Endothelial cell of umbilical vein (primary cell): Measurements from ENCODE around the gene C1QTNF7. TPM values are rescaled to one million over a fixed set of nuclear protein-coding genes. Genes with fewer than 3 reads are reported as not detected.

ENCODE experiments used
- BruUV-seq: library from RNA; stranded (reverse); fragments of 400-500 nt; replicated peaks from 2 replicates; lab custom pipeline; 2021; lab: Mats Ljungman, UMichigan
- CTCF ChIA-PET: fragments of 300-600, 350-600 bp; sonication (Branson Sonifier 250); formaldehyde crosslinking; loops from one replicate; lab custom pipeline; 2021; ENCODE audit warnings: antibody characterized with exemption, inconsistent platforms; lab: Charles Lee
- POLR2A ChIA-PET: fragments of 300-600, 350-600 bp; sonication (Branson Sonifier 250); formaldehyde crosslinking; loops from one replicate; lab custom pipeline; 2021; ENCODE audit warnings: antibody characterized with exemption, inconsistent platforms; lab: Charles Lee
- DNase-seq: peaks from one replicate; pipeline ENCODE4 v3.0.0-alpha.2; 2011; ENCODE audit warnings: low read depth, low spot score
- FAIRE-seq: peaks from 2 replicates; lab custom pipeline; 2011; peaks lifted over from hg19 to GRCh38; lab: Jason Lieb, UNC
- H2AFZ ChIP-seq: 2 replicates; pipeline ENCODE4 v1.6.0; 2012; ENCODE audit warnings: low read depth, low read length, control low read depth, inconsistent platforms
- H3K27ac ChIP-seq: 2 replicates; pipeline ENCODE4 v1.5.1; 2011; ENCODE audit warnings: low read depth, mild to moderate bottlenecking, control low read depth, low read length, moderate library complexity; ENCODE audit not compliant: insufficient read depth
- H3K27me3 ChIP-seq, 2 experiments: 2 replicates each; pipeline versions ENCODE4 v1.6.0 to v1.6.1; 2011; ENCODE audit warnings: low read length in 2 of 2, mixed read lengths in 1 of 2; ENCODE audit not compliant: control insufficient read depth in 2 of 2, insufficient read depth in 2 of 2
- H3K36me3 ChIP-seq, 2 experiments: 2 replicates in 1 of 2; 3 replicates in 1 of 2; pipeline ENCODE4 v1.5.1; 2011; ENCODE audit warnings: low read length in 2 of 2, mild to moderate bottlenecking in 1 of 2, moderate library complexity in 1 of 2; ENCODE audit not compliant: control insufficient read depth in 2 of 2, insufficient read depth in 2 of 2; ENCODE audit errors: extremely low read depth in 1 of 2
- H3K4me1 ChIP-seq: 3 replicates; pipeline ENCODE4 v1.5.1; 2011; ENCODE audit warnings: mild to moderate bottlenecking, low read length; ENCODE audit not compliant: control insufficient read depth, insufficient read depth; ENCODE audit errors: extremely low read depth
- H3K4me2 ChIP-seq: 2 replicates; pipeline ENCODE4 v1.6.1; 2011; ENCODE audit warnings: low read length, control low read depth, mixed read lengths; ENCODE audit not compliant: insufficient read depth
- H3K4me3 ChIP-seq, 3 experiments: fragments of 200-600 bp in 1 of 3; sonication (generic), shearing (Covaris generic) in 1 of 3; replicated peaks in 1 of 3; 2 replicates each; pipeline ENCODE4 v1.5.1; 2011 to 2016; ENCODE audit warnings: control low read depth in 3 of 3, low read length in 3 of 3, mild to moderate bottlenecking in 2 of 3, inconsistent platforms in 1 of 3, low read depth in 1 of 3, moderate library complexity in 1 of 3; ENCODE audit not compliant: insufficient read depth in 1 of 3
- H3K79me2 ChIP-seq: 2 replicates; pipeline ENCODE4 v1.6.0; 2012; ENCODE audit warnings: low read length, inconsistent platforms; ENCODE audit not compliant: control insufficient read depth, insufficient read depth
- H3K9ac ChIP-seq: replicated peaks from 2 replicates; pipeline ENCODE3; 2011; ENCODE audit warnings: low read length, control low read depth; ENCODE audit not compliant: insufficient read depth; ENCODE audit errors: extremely low read depth
- H3K9me1 ChIP-seq: replicated peaks from 3 replicates; pipeline ENCODE4 v1.6.0; 2011; ENCODE audit warnings: mild to moderate bottlenecking, low read length; ENCODE audit not compliant: control insufficient read depth, insufficient read depth; ENCODE audit errors: extremely low read depth
- H3K9me3 ChIP-seq: replicated peaks from 2 replicates; pipeline ENCODE4 v1.5.1; 2012; ENCODE audit warnings: low read length, inconsistent platforms; ENCODE audit not compliant: control insufficient read depth, insufficient read depth
- H4K20me1 ChIP-seq: replicated peaks from 2 replicates; pipeline ENCODE3; 2011; ENCODE audit warnings: mild to moderate bottlenecking, low read length; ENCODE audit not compliant: control insufficient read depth, insufficient read depth; ENCODE audit errors: extremely low read depth
- CTCF ChIP-seq, 2 donors: IDR thresholded peaks; 1 replicate in 1 of 2; 2 replicates in 1 of 2; pipeline ENCODE4 v1.5.1; 2011; ENCODE audit warnings: low read length in 2 of 2, mild to moderate bottlenecking in 2 of 2, moderate library complexity in 2 of 2, control low read depth in 1 of 2, inconsistent platforms in 1 of 2, low read depth in 1 of 2; ENCODE audit not compliant: insufficient read depth in 1 of 2; ENCODE audit errors: extremely low read depth in 1 of 2
- EZH2 ChIP-seq: IDR thresholded peaks from 2 replicates; pipeline ENCODE4 v1.6.1; 2012; ENCODE audit warnings: borderline replicate concordance, low read depth, mild to moderate bottlenecking, moderate library complexity, low read length, inconsistent platforms; ENCODE audit not compliant: severe bottlenecking
- FOS ChIP-seq: IDR thresholded peaks from 2 replicates; pipeline ENCODE4 v1.6.1; 2011; ENCODE audit warnings: mild to moderate bottlenecking, low read length, moderate library complexity, borderline replicate concordance; ENCODE audit not compliant: insufficient read depth
- GATA2 ChIP-seq: IDR thresholded peaks from 2 replicates; pipeline ENCODE4 v1.7.0; 2011; ENCODE audit warnings: low read depth, mild to moderate bottlenecking, moderate library complexity, mixed read lengths, low read length; ENCODE audit not compliant: insufficient read length, insufficient read depth
- JUN ChIP-seq: IDR thresholded peaks from 2 replicates; pipeline ENCODE4 v1.6.1; 2011; ENCODE audit warnings: borderline replicate concordance, low read depth; ENCODE audit not compliant: insufficient read length, insufficient read depth
- MYC ChIP-seq: IDR thresholded peaks from one replicate; pipeline ENCODE4 v1.6.1; 2011; ENCODE audit warnings: mild to moderate bottlenecking, low read depth, low read length
- POLR2A ChIP-seq: IDR thresholded peaks from 2 replicates; pipeline ENCODE4 v1.6.1; 2012; ENCODE audit warnings: low read depth, mild to moderate bottlenecking, control low read depth, low read length
- POLR2AphosphoS5 ChIP-seq: IDR thresholded peaks from 2 replicates; pipeline ENCODE4 v1.6.1; 2012; ENCODE audit warnings: low read depth, mild to moderate bottlenecking, control low read depth, low read length, moderate library complexity; ENCODE audit not compliant: insufficient read depth
- dilution Hi-C: fragments of 300-500 bp; cut with MboI; formaldehyde crosslinking; loops from one replicate; pipeline ENCODE4 v1.15.0; 2019; ENCODE audit warnings: low sequenced_read_pairs; ENCODE audit not compliant: extremely low pct_ligation_motif_present
- intact Hi-C: fragments of 100-400 bp; cut with micrococcal nuclease; formaldehyde crosslinking; loops from one replicate; pipeline ENCODE4 v1.10.0; 2022
- polyA plus RNA-seq, 4 experiments: library from polyadenylated mRNA; depleted of rRNA in 3 of 4; stranded (reverse) in 3 of 4; unstranded in 1 of 4; fragments of >200 nt; gene quantifications; 2 replicates each; pipeline versions ENCODE4 v1.2.1 to v1.2.3, GENCODE V29; 2011 to 2012; ENCODE audit warnings: missing spikeins in 1 of 4
- total RNA-seq: library from RNA; stranded (reverse); gene quantifications from 2 replicates; pipeline ENCODE4 v1.2.3, GENCODE V29; 2021
- TF ChIP-seq, protein P1 (sequence below): IDR thresholded peaks from 2 replicates; pipeline ENCODE4 v1.6.1; 2011; ENCODE audit not compliant: insufficient read depth, insufficient read length

C1QTNF7 gene
- total and polyA plus RNA-seq, 2 donors (not counting 3 experiments of a cell fraction or from before 2014, with no cell fraction given) = not detected

DNA sequence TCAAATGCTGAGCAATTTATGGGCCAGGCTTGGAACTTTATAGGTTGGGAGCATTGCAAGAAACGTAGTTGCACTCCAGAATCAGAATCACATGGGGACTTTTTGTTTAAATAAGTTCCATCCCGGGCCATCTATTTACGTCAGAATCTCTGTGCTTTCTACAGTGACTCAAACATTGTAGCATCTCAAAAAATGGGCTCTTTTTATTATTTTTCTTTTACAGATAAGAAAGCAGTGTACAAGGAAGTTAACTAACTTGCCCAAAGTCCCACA is 52.0 kb downstream of the C1QTNF7 start:
- Histone ChIP-seq H3K4me2 (peak overlapping the region; percentile 83), H3K27ac (peak overlapping the region; percentile 66), H3K9me1 (no peaks in the 10 kb centered on the region), H2AFZ (peak overlapping the region; percentile 95), H3K4me1 (peaks cover 10% of the 10 kb centered on the region), H3K27me3 (no peaks in the 10 kb centered on the region), H4K20me1 (no peaks in the 10 kb centered on the region), H3K4me3 (peak overlapping the region; percentile 24 to 81 (median 44)), H3K9ac (peak overlapping the region; percentile 87), H3K79me2 (no peaks in the 10 kb centered on the region), H3K9me3 (no peaks in the 10 kb centered on the region), H3K36me3 (no peaks in the 10 kb centered on the region)
- DNase-seq = no peak
- CTCF ChIA-PET = interaction anchor here (0.7 to 4.9 kb wide), 30 partner anchors 9 to 738 kb away, joined by 3 to 150 read pairs (median 6); partner anchors contain the start of gene CC2D2A
- FAIRE-seq = no peak
- intact Hi-C loops = loop anchor here (1.0 to 10.0 kb wide), 8 partner anchors 170 to 785 kb away; no protein-coding TSS in a partner anchor
- TSS peak; percentile 34 for BruUV-seq
- TF ChIP-seq JUN (no peak), GATA2 (no peak), MYC (no peak), EZH2 (no peak), POLR2A (no peak), FOS (no peak), POLR2AphosphoS5 (no peak), CTCF (IDR thresholded peaks at IDR 0.05; ENCODE audit: extremely low read depth in 1 of 2, insufficient read depth in 1 of 2, low read depth in 1 of 2, low read length in 2 of 2) (no peak)
- TF ChIP-seq, protein P1, sequence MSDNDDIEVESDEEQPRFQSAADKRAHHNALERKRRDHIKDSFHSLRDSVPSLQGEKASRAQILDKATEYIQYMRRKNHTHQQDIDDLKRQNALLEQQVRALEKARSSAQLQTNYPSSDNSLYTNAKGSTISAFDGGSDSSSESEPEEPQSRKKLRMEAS = no peak
- dilution Hi-C loops = no loop called here
- POLR2A ChIA-PET = no interaction called here
